Activated CD8-positive, alpha-beta memory T cell treated with anti-CD3 and anti-CD28 coated beads, Interleukin-2, amount 50 U/mL, for 24 hours (primary cell): ENCODE measurements around the gene OXLD1.
"Not testable (repeated sequence)": the region's sequence is repeated elsewhere in the genome, so short reads cannot be mapped to it uniquely, and the experiment has no call there.

Experiments
- DNase-seq: peaks from one replicate; pipeline ENCODE4 v3.0.0-alpha.2; 2020; ENCODE audit errors: extremely low read depth

Gene OXLD1

GRCh38 chr17:81683584-81684441 lies 17.4 kb upstream of the OXLD1 start, which contains the start of the genes ARL16 and HGS:
Gene ARL16, minus strand, starts transcription at chr17:81683797. Its CDS starts 44 bp downstream, at chr17:81683753.
Gene HGS, plus strand, starts transcription at chr17:81684011. Its CDS starts 56 bp downstream, at chr17:81684067.
- DNase-seq = peak; percentile 91

DNA sequence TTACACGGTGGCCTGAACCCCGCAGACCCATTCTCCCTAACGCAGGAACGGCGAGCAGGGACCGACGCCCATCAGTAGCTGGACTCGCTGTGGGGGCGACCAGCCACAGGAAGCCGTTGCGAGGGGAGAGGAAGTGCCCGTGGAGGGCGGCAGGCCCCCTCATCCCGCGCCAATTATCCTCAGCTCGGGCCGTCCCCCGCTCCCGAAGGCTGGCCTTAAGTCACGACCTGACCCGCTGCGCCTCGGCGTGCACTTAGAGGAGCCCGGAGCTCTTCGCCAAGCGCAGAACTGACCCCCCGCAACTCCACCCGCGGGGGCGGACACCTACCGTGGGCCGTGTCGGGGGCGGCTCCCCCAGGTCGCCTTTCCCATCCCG lies 16.8 kb upstream of the OXLD1 start:
- no peak for DNase-seq

DNA sequence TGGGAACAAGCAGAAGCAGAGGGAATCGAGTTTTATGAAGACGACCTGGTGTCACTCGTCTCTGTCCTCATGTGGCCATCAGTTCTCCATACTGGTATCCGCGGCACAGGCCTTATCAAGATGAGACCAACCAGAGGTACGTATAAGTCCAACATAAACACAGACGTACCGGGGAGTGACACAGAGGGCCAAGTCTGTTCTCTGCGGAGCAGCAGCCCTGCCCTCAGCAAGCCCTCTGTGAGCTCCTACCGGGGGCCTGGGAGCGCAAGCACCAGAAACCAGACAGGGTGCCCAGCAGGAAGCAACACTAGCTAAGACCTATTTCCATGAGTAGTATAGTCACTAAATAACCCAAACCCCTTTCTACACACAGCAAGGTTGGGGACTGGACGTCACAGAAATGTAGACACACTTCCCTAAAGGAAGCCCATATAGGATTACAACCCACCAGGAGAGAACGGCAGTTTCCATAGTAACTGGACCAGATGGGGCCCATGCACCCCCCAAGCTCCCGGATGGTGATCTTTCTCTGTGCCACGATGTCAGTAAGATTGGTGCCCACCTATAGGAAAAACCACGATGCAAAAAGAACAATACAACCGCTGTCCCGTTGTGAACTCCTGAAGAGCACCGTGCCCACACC lies 16.3 kb upstream of the OXLD1 start:
- DNase-seq = no peak

- DNase-seq = no peak
These were observed 15.3 kb upstream of the OXLD1 start for GRCh38 chr17:81681672-81682071.

- no peak for DNase-seq
These were observed 13.7 kb upstream of the OXLD1 start for GRCh38 chr17:81680150-81680549.

- no peak for DNase-seq
These were observed 10.5 kb upstream of the OXLD1 start for GRCh38 chr17:81676906-81677305.

DNA sequence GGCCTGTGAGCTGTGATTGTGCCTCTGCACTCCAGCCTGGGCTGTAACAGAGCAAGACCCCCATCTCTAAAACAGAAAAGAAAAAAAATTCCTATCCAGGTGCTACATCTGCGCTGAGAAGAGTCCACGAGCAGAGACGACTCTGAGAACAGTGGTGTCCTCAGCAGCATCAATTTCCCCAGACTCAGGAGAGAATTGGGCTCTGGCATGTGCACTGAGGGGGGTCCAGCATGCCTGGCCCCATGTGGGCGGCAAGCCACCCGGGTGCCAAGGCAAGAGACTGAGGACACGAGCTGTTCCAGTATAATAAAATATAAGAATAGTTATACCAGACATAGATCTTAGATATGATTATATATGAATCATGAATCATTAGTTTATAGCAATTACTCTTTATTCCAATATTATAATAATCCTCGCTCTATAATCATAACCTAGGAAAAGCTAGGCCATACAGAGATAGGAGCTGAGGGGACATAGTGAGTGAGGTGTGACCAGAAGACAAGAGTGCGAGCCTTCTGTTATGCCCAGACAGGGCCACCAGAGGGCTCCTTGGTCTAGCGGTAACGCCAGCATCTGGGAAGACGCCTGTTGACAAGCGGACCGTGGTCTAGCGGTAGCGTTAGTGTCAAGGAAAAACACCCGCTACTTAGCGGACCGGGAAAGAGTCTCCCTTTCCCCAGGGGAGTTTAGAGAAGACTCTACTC lies 9.3 kb upstream of the OXLD1 start:
- DNase-seq = not testable (repeated sequence)

DNA sequence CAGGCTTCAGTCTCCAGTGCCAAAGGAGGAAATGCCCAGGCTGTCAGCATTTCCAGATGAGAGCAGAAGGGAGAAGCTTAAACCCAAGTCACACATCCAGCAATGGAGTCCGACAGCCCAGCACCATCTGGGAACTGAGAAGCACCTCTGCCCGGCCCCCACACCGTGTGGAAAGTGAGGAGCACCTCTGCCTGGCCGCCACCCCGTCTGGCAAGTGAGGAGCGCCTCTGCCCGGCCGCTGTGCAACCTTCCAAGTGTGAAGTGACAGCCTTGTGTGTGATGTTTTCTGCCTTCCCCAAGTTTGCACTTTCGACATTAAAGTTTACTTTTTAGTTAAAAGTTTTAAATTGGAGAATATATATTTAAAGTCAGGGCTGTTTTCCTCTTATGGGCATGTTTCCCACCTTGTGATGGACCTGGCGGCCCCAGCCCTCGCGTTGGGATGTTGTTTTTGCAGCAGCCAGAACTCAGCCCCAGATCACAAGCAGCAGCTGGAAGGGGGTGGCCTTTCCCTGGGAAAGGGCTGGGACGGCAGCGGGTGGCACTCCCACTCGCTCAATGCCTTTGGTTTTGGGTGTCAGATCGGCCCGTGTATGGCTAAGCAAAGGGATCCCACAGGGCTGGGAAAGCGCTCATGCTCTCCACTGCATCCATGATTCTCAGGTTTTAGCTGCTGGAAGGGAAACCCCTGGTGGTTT lies 7.3 kb upstream of the OXLD1 start:
- no peak for DNase-seq

- no peak for DNase-seq
These were observed 6.5 kb upstream of the OXLD1 start for GRCh38 chr17:81672954-81673353.

DNA sequence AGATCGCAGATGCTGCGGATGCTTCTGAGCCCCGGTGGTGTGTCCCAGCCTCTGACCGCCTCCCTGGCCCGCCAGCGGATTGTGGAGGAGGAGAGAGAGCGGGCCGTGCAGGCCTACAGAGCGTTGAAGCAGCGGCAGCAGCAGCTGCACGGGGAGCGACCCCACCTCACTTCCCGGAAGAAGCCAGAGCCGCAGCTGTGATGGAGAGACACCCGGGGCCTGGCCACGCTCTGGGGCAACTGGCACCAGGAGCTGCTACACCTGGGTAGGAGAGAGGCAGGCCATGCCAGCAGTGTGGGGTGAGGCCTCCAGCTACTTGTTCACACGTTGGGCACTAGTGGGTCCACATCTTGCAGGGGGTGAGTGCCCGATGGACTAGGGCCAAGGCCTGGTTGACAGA lies 6.1 kb upstream of the OXLD1 start:
- no peak for DNase-seq

DNA sequence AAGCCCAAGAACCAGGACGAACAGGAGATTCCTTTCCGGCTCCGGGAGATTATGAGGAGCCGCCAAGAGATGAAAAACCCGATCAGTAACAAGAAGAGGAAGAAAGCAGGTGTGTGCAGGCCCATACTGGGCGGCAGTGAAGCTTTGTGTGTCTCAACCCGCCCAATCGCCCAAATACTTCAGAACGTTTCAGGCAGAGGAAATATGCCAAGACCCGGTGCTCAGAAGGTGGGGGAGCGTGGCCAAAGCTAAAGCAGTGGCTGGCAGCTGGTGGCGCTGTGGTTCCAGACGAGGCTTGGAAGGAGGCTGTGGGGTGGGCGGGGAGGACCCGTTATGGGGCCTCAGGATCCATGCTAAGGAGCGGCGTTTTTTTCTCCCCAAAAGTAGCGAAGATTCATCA lies 1.3 kb upstream of the OXLD1 start:
- no peak for DNase-seq

DNA sequence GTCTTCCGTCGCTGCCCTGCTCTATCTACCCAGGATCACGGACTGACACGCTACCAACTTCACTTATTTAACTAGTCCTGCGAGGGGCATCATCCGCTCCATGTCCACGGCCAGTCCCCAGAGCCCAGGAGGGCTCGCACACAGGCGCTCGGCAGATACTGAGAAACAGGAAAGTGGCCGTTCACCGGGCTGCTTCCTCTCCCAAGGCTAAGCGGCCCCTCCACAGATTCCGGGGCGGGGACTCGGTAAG lies 388 bp downstream of the OXLD1 start:
- DNase-seq = no peak

DNA sequence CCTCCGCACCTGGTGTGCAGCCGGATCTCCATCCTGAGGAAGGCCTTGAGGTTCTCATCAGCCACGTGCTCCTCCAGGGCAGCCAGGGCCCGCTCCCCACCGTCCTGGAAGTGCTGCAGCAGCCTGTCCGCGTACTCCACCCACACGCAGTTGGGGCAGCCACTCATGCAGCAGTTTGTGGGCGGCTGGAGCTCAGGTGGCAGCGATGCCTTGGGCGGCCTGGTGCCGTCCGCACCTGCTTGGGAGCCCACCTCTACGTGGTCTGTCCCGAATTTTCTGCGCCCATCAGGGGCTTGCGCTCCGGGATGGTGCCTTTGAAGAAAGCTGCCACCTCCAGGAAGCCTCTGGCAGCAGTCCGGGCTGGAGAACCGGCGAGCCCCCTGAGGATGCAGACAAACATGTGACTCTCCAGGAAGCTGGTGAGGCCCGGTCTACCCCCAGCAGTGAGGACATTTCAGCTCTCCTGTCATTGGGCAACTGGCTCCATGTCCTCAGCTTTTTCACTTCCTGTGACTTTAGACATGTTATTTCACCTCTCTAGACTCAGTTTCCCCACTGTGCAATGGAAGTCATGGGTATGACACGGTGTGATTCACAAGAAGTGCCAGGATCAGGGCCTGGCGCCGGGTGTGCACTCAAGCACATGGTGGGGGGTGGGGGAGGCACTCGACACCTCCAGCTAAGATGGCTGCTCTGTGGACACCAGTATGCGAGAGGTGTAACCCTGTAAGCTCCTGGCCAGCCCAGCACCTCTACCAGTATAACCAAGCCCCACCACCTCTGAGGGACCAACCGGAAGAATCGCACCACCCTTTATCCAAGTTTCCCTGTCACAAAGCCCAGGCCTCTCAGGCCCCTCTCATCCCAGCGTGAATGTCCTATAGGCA lies 957 bp downstream of the OXLD1 start:
- DNase-seq = no peak

DNA sequence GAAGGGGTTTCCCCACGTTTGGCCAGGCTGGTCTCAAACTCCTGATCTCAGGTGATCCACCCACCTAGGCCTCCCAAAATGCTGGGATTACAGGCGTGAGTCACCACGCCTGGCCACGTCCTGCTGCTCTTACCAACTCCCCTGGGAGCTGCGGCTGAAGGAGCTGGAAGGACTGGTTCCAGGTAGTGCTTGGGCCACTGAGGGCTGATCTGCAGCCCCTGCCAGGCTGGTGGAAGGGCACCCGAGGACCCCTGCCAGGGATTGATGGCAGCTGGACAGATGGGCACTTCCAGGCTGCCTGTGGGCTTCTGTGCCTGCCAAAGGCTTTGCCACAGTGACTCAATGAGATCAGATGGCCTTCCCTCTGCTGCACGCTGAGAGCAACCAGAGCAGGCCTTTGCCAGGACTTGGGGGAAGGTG lies 2.3 kb downstream of the OXLD1 start:
- no peak for DNase-seq

DNA sequence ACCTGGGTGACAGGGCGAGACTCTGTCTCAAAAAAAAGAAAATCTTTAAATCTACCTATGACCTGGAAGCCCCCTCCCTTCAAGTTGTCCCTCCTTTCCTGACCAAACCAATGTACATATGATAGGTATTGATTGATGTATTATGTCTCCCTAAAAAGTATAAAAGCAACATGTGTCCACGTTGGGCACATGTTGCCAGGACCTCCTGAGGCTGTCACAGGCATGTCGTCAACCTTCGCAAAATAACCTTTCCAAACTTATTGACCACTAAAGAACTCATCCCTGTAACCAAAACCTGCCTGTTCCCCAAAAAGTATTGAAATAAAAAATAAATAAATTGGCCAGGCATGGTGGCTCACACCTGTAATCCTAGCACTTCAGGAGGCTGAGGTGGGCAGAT lies 4.4 kb downstream of the OXLD1 start:
- DNase-seq = no peak

GRCh38 chr17:81660441-81660840 lies 6.0 kb downstream of the OXLD1 start:
- no peak for DNase-seq

GRCh38 chr17:81659038-81659437 lies 7.4 kb downstream of the OXLD1 start:
- DNase-seq = no peak

DNA sequence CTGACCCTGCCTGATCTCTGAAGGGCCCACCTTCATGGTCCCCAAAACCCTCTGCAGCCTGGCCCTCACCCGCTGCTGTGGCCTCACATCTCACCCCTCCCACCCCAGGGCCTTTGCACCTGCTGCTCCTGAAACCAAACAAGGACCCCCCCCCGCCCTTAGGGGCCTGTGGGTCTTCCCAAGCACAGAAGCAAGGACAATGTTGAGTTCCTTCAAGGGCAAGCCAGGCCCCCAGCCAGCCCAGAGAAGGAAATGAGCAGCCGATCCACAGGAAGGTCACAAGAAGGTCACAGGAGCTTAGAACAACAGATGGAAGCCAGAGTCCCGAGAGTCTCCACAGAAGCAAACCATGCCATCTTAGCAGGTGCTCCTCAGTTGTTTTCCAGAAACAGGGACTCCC lies 9.6 kb downstream of the OXLD1 start:
- no peak for DNase-seq

DNA sequence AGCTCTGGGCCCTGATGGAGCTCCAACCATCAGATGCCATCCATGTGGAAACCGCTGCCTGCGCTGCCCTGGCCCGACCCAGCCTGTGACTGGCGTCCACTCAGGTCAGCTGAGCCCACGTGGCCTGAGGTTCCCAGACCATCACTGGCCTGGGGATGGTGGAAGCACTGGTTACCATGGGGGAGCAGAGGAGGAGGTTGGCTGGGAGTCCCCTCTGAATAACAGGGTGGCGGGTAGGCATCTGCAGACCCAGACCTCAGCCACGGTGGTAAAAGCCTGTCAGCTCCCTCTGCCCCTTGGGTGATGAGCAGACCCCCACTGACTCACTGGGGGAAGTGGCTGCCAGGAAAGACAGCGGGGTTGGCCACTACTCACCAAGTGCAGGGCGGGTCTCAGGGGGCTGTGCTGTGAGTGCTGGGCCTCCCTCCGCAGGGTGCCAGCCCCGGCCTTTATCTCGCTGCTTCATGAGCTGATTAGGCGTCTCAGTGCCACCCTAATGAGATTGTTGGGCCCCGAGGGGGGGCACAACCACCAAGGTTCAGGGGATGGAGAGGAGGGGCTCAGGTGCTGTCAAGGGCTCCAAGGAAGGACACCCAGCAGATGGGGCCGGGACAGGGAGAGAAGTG lies 10.2 kb downstream of the OXLD1 start, which contains the start of gene PDE6G:
PDE6G (minus strand) TSS at position 425 of the 626 bp plus-strand sequence. CDS start 3,237 bp downstream, outside the sequence.
- DNase-seq = no peak

DNA sequence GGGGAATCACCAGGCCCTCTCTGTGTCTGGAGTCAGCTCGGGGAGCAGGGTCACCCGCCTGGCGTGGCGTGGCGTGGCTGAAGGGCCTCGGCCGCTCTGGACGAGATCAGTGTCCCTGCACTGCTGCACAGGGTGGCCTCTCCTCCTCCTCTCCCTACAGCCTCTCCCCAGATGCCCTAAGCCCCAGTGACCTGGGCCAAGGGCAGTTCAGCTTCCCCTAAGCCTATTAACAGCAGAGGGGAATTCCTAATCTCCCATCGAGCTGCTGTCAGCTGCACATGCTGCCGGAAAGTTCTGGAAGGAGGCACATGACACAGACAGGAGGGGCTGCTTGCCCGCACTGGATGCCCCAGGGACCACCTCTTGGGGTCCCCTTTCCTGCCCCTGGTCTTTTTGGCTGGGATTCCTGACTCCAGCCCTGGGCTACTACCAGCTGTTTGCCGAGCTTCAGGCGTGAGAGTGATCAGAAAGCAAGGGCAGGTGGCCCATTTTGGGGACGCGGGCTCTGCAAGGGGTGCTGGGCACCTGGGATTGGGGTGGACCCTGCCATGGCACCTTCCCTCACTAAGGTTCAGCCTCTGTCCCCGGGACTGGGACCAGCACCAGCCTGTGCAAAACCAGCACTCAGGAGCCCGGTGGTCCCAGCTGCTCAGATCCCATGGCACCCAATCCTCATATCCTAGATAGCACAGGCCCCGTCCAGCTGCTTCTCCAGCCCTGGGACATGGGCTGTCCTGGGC lies 10.9 kb downstream of the OXLD1 start:
- DNase-seq = no peak
